ENCODE measurements around the gene MYH10. TPM values are rescaled to one million over a fixed set of nuclear protein-coding genes. Genes with fewer than 3 reads are reported as not detected.
"Not testable (repeated sequence)": the region's sequence is repeated elsewhere in the genome, so short reads cannot be mapped to it uniquely, and the experiment has no call there.

Gene MYH10
- total and polyA plus RNA-seq, 5 donors from 2014 or later, result 0.67 to 4.0 (median 1.1) TPM

DNA sequence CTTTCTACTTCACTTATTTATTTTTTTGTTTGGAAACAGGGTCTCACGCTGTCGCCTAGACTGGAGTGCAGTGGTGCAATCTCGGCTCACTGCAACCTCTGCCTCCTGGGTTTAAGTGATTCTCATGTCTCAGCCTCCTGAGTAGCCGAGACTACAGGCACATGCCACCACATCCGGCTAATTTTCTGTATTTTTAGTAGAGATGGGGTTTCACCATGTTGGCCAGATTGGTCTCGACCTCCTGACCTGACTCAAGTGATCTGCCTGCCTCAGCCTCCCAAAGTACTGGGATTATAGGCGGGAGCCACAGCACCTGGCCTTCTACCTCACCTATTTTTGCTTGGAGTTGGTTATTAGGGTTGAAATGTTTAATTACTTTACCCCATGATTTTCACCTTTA, 90.5 kb downstream of the MYH10 start:
- not testable (repeated sequence) for H3K36me3 ChIP-seq (ENCODE audit: control insufficient read depth, insufficient read depth, low read length); H3K4me1 ChIP-seq (ENCODE audit: control insufficient read depth, insufficient read depth, low read length, poor library complexity, severe bottlenecking); H3K4me3 Mint-ChIP-seq; H3K4me1 Mint-ChIP-seq; H3K27me3 ChIP-seq (ENCODE audit: control insufficient read depth, insufficient read depth, low read length); H3K9me3 ChIP-seq (ENCODE audit: control insufficient read depth in 2 of 2, low read length in 2 of 2); H3K9me3 Mint-ChIP-seq; H3K27ac ChIP-seq (ENCODE audit: insufficient read depth, low read length, poor library complexity, severe bottlenecking); DNase-seq; H3K27ac Mint-ChIP-seq; H3K36me3 Mint-ChIP-seq; ATAC-seq (ENCODE audit: low read depth in 2 of 2); H3K27me3 Mint-ChIP-seq; H3K4me3 ChIP-seq (ENCODE audit: low read depth, low read length)

DNA sequence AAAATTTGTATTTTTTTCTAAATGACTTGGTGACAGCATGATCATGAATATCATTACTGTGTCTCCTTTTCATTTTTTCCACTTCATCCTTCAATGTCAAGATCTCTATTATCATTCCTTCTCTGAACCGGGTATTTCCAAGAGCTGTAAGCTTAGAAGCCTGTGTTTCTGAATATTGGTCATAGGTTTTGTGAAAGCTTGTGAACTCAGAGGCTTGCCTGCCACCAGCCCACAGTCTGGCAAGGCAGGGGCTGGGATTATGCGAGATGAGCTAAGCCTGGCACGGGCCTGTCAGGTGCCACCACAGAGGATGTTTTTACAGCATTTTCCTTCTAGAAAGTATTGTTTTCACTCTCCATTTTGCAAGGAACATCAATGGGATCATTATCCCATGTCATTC, 92.8 kb downstream of the MYH10 start:
- H3K4me3 Mint-ChIP-seq, result no peak overlapping the region
- H3K36me3 Mint-ChIP-seq, result no peaks in the 10 kb centered on the region
- no peaks in the 10 kb centered on the region for H3K27me3 ChIP-seq (ENCODE audit: control insufficient read depth, insufficient read depth, low read length)
- H3K27me3 Mint-ChIP-seq, result no peaks in the 10 kb centered on the region
- ATAC-seq (ENCODE audit: low read depth in 2 of 2) (no peak), DNase-seq (no peak)
- H3K4me3 ChIP-seq (ENCODE audit: low read depth, low read length), result no peak overlapping the region
- no peaks in the 10 kb centered on the region for H3K4me1 ChIP-seq (ENCODE audit: control insufficient read depth, insufficient read depth, low read length, poor library complexity, severe bottlenecking)
- H3K4me1 Mint-ChIP-seq, result no peaks in the 10 kb centered on the region
- no peak overlapping the region for H3K27ac Mint-ChIP-seq
- H3K9me3 Mint-ChIP-seq, result peaks cover 0 to 2% (median 0%) of the 10 kb centered on the region in 7 donors
- no peak overlapping the region for H3K27ac ChIP-seq (ENCODE audit: insufficient read depth, low read length, poor library complexity, severe bottlenecking)
- H3K36me3 ChIP-seq (ENCODE audit: control insufficient read depth, insufficient read depth, low read length), result no peaks in the 10 kb centered on the region
- H3K9me3 ChIP-seq (ENCODE audit: control insufficient read depth in 2 of 2, low read length in 2 of 2), result no peaks in the 10 kb centered on the region

DNA sequence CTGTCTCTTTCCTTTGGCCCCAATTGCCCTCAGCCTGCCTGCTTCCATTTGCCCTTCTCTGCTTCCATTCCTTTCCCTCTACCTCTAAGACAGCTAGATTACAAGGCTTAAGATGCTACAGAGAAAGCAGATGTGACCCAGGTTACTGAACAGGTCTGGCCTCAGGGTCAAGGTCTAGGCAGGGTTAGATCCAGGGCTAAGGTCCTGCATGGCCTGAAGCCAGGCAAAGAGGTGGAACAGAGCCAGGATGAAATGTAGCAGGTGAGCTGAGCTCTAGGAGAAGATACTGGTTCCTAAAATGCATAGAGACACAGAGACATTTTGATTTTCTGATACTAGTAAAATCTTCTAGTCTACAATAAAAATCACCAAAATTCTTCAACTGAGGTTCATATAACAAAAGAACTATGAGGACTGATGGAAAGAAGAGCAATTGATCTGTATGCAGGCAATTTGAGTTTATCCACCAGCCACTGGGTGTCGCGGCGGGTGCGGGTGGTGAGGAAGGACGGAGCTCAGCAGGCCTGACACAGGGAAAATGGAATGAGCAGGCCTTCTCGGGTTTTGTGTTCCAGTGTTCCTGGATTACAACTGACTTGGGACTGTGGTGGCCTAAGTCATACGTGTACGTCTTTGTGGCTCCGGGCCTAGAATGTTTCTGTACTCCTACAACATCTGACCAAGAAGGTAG, 95.9 kb downstream of the MYH10 start:
- no peaks in the 10 kb centered on the region for H3K9me3 ChIP-seq (ENCODE audit: control insufficient read depth in 2 of 2, low read length in 2 of 2)
- ATAC-seq (ENCODE audit: low read depth in 2 of 2), result no peak
- H3K4me1 ChIP-seq (ENCODE audit: control insufficient read depth, insufficient read depth, low read length, poor library complexity, severe bottlenecking), result no peaks in the 10 kb centered on the region
- no peaks in the 10 kb centered on the region for H3K36me3 ChIP-seq (ENCODE audit: control insufficient read depth, insufficient read depth, low read length)
- H3K27ac Mint-ChIP-seq, result no peak overlapping the region
- no peaks in the 10 kb centered on the region for H3K36me3 Mint-ChIP-seq
- no peaks in the 10 kb centered on the region for H3K27me3 Mint-ChIP-seq
- H3K27ac ChIP-seq (ENCODE audit: insufficient read depth, low read length, poor library complexity, severe bottlenecking), result no peak overlapping the region
- peaks cover 0 to 2% (median 0%) of the 10 kb centered on the region in 7 donors for H3K9me3 Mint-ChIP-seq
- H3K4me3 ChIP-seq (ENCODE audit: low read depth, low read length), result no peak overlapping the region
- H3K4me3 Mint-ChIP-seq, result no peak overlapping the region
- no peak for DNase-seq
- no peaks in the 10 kb centered on the region for H3K4me1 Mint-ChIP-seq
- H3K27me3 ChIP-seq (ENCODE audit: control insufficient read depth, insufficient read depth, low read length), result no peaks in the 10 kb centered on the region

DNA sequence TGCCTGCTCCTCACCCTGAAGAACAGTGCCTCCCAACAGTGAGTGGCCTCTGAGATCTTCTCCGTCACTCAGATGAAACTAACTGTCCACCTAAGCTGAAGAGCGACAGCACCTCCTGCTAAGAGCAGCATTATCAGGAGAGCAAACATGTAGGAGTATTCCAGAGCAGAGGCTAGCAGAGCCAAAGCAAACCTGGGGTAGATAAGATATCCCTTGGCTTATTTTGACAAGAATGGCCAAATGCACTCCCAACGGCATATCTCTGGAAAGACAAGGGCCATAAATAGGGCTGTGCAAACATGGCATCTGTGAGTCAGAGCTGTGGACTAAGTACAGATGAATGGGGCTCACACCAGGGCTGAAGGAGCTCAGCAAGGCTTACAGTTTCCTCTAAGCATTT, 98.5 kb downstream of the MYH10 start:
- ATAC-seq (ENCODE audit: low read depth in 2 of 2), result no peak
- H3K4me1 Mint-ChIP-seq, result no peaks in the 10 kb centered on the region

DNA sequence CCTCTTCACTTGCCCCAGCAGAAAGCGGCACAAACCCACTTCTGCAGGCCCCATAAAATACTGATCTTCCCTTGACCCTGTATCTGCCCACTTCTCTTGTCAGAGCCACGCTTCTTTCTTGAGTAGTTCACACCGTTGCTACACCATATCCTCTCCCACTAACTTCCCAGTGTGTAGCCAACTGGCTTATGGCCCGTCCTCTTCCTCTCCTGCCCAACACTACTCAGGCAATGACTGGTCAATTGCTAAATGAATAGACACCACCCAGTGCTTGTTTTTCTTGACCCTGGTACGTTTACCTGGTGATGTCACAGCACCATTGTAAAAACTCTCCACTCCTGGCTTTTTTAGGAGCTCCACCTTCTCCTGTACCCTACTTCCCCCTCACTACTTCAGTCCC, 107.9 kb downstream of the MYH10 start:
- peaks cover 1% of the 10 kb centered on the region for H3K36me3 Mint-ChIP-seq
- H3K9me3 Mint-ChIP-seq, result no peaks in the 10 kb centered on the region
- ATAC-seq (ENCODE audit: low read depth in 2 of 2), result no peak

More for the DNA sequence above, 98.5 kb downstream of the MYH10 start:
- no peak for DNase-seq
- H3K4me1 ChIP-seq (ENCODE audit: control insufficient read depth, insufficient read depth, low read length, poor library complexity, severe bottlenecking), result no peaks in the 10 kb centered on the region
- no peak overlapping the region for H3K4me3 ChIP-seq (ENCODE audit: low read depth, low read length)
- H3K36me3 Mint-ChIP-seq, result no peaks in the 10 kb centered on the region
- H3K36me3 ChIP-seq (ENCODE audit: control insufficient read depth, insufficient read depth, low read length), result no peaks in the 10 kb centered on the region
- H3K9me3 Mint-ChIP-seq, result no peaks in the 10 kb centered on the region
- no peaks in the 10 kb centered on the region for H3K27me3 Mint-ChIP-seq
- H3K4me3 Mint-ChIP-seq, result no peak overlapping the region
- H3K27ac Mint-ChIP-seq, result no peak overlapping the region
- no peak overlapping the region for H3K27ac ChIP-seq (ENCODE audit: insufficient read depth, low read length, poor library complexity, severe bottlenecking)
- H3K27me3 ChIP-seq (ENCODE audit: control insufficient read depth, insufficient read depth, low read length), result no peaks in the 10 kb centered on the region
- H3K9me3 ChIP-seq (ENCODE audit: control insufficient read depth in 2 of 2, low read length in 2 of 2), result no peaks in the 10 kb centered on the region

DNA sequence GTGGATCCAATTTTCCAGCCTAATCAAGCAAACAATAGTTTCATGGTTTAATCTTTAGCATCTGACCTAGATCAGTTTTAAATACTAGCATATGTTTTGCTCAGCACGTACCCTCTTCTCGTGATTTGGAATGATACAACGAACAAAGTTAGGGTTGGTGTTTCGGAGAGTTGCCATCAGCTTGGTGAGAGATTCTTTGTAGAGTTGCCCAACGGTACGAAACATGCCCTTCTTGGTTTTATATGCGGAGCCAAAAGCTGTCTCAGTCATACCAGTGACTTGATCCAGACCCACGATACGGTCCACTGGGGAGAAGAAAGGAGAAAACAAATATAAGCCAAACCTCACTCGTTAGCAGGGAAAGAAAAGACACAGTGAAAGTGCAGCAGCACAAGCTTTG, 109.5 kb downstream of the MYH10 start:
- Mint-ChIP-seq H3K4me1 (no peaks in the 10 kb centered on the region), H3K4me3 (no peak overlapping the region), H3K9me3 (no peaks in the 10 kb centered on the region), H3K36me3 (peaks cover 6% of the 10 kb centered on the region), H3K27me3 (no peaks in the 10 kb centered on the region), H3K27ac (no peak overlapping the region)
- Histone ChIP-seq H3K4me1 (ENCODE audit: control insufficient read depth, insufficient read depth, low read length, poor library complexity, severe bottlenecking) (no peaks in the 10 kb centered on the region), H3K27ac (ENCODE audit: insufficient read depth, low read length, poor library complexity, severe bottlenecking) (no peak overlapping the region), H3K27me3 (ENCODE audit: control insufficient read depth, insufficient read depth, low read length) (no peaks in the 10 kb centered on the region), H3K36me3 (ENCODE audit: control insufficient read depth, insufficient read depth, low read length) (no peaks in the 10 kb centered on the region), H3K9me3 (ENCODE audit: control insufficient read depth in 2 of 2, low read length in 2 of 2) (no peaks in the 10 kb centered on the region), H3K4me3 (ENCODE audit: low read depth, low read length) (no peak overlapping the region)
- DNase-seq (no peak), ATAC-seq (ENCODE audit: low read depth in 2 of 2) (no peak)

More for the DNA sequence above, 107.9 kb downstream of the MYH10 start:
- H3K36me3 ChIP-seq (ENCODE audit: control insufficient read depth, insufficient read depth, low read length), result no peaks in the 10 kb centered on the region
- no peaks in the 10 kb centered on the region for H3K27me3 ChIP-seq (ENCODE audit: control insufficient read depth, insufficient read depth, low read length)
- Mint-ChIP-seq H3K4me3 (no peak overlapping the region), H3K27me3 (no peaks in the 10 kb centered on the region), H3K27ac (no peak overlapping the region), H3K4me1 (no peaks in the 10 kb centered on the region)
- no peaks in the 10 kb centered on the region for H3K4me1 ChIP-seq (ENCODE audit: control insufficient read depth, insufficient read depth, low read length, poor library complexity, severe bottlenecking)
- no peak overlapping the region for H3K27ac ChIP-seq (ENCODE audit: insufficient read depth, low read length, poor library complexity, severe bottlenecking)
- DNase-seq, result no peak
- H3K9me3 ChIP-seq (ENCODE audit: control insufficient read depth in 2 of 2, low read length in 2 of 2), result no peaks in the 10 kb centered on the region
- no peak overlapping the region for H3K4me3 ChIP-seq (ENCODE audit: low read depth, low read length)

DNA sequence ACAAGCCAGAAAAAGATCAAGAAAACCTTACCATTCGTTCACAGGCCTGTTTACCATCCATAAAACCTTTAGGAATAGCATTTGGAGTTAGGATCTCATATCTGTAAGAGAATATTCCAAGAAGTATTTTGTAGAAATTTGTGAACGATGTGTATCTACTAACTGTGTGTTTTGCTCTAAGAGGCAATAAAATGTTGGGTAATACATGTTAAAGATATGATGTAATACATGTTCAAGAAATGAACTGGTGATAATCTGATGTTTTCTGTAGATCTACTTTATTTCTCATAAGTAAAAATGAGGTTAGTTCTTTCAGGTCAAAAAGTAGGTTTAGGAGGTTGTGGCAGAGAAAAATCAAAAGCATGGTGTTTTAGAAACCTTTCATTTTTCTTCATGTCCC, 111.7 kb downstream of the MYH10 start:
- Mint-ChIP-seq H3K27me3 (no peaks in the 10 kb centered on the region), H3K9me3 (no peaks in the 10 kb centered on the region), H3K27ac (peak overlapping the region in 1 of 3 donors; percentile 6), H3K4me3 (no peak overlapping the region), H3K36me3 (peaks cover 12% of the 10 kb centered on the region), H3K4me1 (no peaks in the 10 kb centered on the region)
- Histone ChIP-seq H3K27ac (ENCODE audit: insufficient read depth, low read length, poor library complexity, severe bottlenecking) (no peak overlapping the region), H3K9me3 (ENCODE audit: control insufficient read depth in 2 of 2, low read length in 2 of 2) (no peaks in the 10 kb centered on the region), H3K4me3 (ENCODE audit: low read depth, low read length) (no peak overlapping the region), H3K36me3 (ENCODE audit: control insufficient read depth, insufficient read depth, low read length) (no peaks in the 10 kb centered on the region), H3K27me3 (ENCODE audit: control insufficient read depth, insufficient read depth, low read length) (no peaks in the 10 kb centered on the region), H3K4me1 (ENCODE audit: control insufficient read depth, insufficient read depth, low read length, poor library complexity, severe bottlenecking) (no peaks in the 10 kb centered on the region)
- DNase-seq (no peak), ATAC-seq (ENCODE audit: low read depth in 2 of 2) (no peak)

DNA sequence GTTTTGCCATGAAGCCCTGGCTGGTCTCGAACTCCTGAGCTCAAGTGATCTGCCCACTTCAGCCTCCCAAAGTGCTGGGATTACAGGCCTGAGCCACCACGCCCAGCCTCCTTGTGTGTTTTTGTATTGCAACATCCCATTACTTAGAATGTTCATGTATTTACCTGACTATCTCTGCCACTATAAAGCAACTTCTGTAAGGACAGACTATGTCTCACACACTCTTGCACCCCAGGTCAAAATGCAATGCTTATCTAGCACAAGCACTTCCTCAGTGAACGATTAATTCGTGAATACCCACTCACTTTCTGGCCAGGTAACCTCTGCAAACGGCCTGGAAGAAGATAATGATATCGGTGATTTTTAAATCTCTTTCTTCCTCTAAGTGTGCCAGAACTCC, 112.2 kb downstream of the MYH10 start:
- ATAC-seq (ENCODE audit: low read depth in 2 of 2) (no peak), DNase-seq (no peak)
- Mint-ChIP-seq H3K4me1 (no peaks in the 10 kb centered on the region), H3K27ac (no peak overlapping the region), H3K36me3 (peaks cover 12% of the 10 kb centered on the region), H3K4me3 (no peak overlapping the region), H3K27me3 (no peaks in the 10 kb centered on the region), H3K9me3 (no peaks in the 10 kb centered on the region)
- Histone ChIP-seq H3K4me1 (ENCODE audit: control insufficient read depth, insufficient read depth, low read length, poor library complexity, severe bottlenecking) (no peaks in the 10 kb centered on the region), H3K27me3 (ENCODE audit: control insufficient read depth, insufficient read depth, low read length) (no peaks in the 10 kb centered on the region), H3K36me3 (ENCODE audit: control insufficient read depth, insufficient read depth, low read length) (no peaks in the 10 kb centered on the region), H3K4me3 (ENCODE audit: low read depth, low read length) (no peak overlapping the region), H3K27ac (ENCODE audit: insufficient read depth, low read length, poor library complexity, severe bottlenecking) (no peak overlapping the region), H3K9me3 (ENCODE audit: control insufficient read depth in 2 of 2, low read length in 2 of 2) (no peaks in the 10 kb centered on the region)

Measured in CD4-positive, CD25-positive, alpha-beta regulatory T cell (primary cell).